Astrocyte of the spinal cord (primary cell): ENCODE results near the gene AMN.

Experiments
- DNase-seq: peaks from one replicate; pipeline ENCODE4 v3.0.0; 2011; ENCODE audit warnings: low read depth, low spot score
- H3K4me3 ChIP-seq: 2 replicates; pipeline ENCODE4 v1.5.1; 2011; ENCODE audit warnings: low read depth, mild to moderate bottlenecking, low read length, moderate library complexity
- CTCF ChIP-seq: IDR thresholded peaks from 2 replicates; pipeline ENCODE4 v1.5.1; 2012; ENCODE audit warnings: low read depth, mild to moderate bottlenecking, low read length, inconsistent platforms
- in situ Hi-C: cut with HindIII; loops from 2 replicates; pipeline ENCODE4 v1.10.0; 2017; ENCODE audit warnings: low sequenced_read_pairs

Gene AMN

DNA sequence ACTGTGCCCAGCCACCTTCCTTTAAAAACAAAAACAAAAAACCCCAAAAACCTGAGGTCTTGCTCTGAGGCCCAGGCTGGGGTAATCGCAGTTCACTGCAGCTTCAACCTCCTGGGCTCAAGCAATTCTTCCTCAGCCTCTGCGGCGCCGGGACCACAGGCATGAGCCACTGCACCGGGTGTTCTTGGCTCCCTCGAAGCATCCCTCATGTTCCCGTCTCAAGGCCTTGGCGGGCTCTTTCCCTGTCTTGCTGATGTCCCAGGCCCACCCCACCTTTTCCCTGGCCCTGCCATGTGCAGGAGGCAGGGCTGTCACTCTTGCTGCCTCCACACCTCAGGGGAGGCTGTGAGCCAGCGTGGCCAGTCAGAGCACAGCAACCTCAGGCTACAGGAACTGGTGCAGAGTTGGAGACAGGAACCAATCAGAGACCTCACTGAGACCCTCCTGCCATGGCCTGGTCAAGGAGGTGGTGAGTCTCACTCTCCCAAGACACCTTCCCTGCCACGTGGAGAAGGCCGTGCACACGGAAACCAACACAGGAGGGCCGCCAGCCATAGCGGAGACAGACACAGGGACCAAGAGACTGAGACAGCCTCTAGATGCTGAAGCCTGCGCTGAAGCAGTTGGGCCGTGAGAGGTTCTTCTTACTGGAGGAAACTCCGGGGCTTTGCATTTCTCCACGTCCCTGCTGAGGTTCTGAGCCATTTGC is 6.0 kb upstream of the AMN start:
- DNase-seq, result no peak
- in situ Hi-C loops, result no loop called here
- H3K4me3 ChIP-seq, result no peak overlapping the region
- TF ChIP-seq CTCF, result no peak

- no peak overlapping the region for H3K4me3 ChIP-seq
- TF ChIP-seq CTCF, result no peak
- no peak for DNase-seq
- in situ Hi-C loops, result no loop called here
Measured at GRCh38 chr14:102917056-102917385, 5.4 kb upstream of the AMN start.

GRCh38 chr14:102917469-102918211 is 4.8 kb upstream of the AMN start:
- no peak overlapping the region for H3K4me3 ChIP-seq
- in situ Hi-C loops, result no loop called here
- TF ChIP-seq CTCF, result peak; percentile 82
- peak; percentile 41 for DNase-seq

GRCh38 chr14:102918438-102918837 is 4.0 kb upstream of the AMN start:
- no peak for TF ChIP-seq CTCF
- in situ Hi-C loops, result no loop called here
- H3K4me3 ChIP-seq, result no peak overlapping the region
- no peak for DNase-seq

GRCh38 chr14:102920273-102920997 is 2.0 kb upstream of the AMN start:
- TF ChIP-seq CTCF, result no peak
- no peak overlapping the region for H3K4me3 ChIP-seq
- in situ Hi-C loops, result no loop called here
- no peak for DNase-seq

DNA sequence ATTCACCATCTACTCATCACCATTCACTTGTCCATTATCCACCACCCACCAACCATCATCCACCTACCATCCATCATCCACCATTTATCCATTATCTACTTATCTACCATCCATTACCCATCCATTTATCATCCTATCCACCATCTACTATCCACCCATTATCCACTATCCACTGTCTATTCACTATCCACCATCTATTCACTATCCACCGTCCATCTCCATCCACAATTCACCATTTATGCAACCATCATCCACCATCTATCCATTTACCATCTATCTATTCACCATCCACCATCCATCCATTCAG is 1.5 kb upstream of the AMN start:
- no peak overlapping the region for H3K4me3 ChIP-seq
- in situ Hi-C loops, result no loop called here
- TF ChIP-seq CTCF, result no peak
- no peak for DNase-seq
